ENCODE results near the gene SDCBP2.

SDCBP2 gene

DNA sequence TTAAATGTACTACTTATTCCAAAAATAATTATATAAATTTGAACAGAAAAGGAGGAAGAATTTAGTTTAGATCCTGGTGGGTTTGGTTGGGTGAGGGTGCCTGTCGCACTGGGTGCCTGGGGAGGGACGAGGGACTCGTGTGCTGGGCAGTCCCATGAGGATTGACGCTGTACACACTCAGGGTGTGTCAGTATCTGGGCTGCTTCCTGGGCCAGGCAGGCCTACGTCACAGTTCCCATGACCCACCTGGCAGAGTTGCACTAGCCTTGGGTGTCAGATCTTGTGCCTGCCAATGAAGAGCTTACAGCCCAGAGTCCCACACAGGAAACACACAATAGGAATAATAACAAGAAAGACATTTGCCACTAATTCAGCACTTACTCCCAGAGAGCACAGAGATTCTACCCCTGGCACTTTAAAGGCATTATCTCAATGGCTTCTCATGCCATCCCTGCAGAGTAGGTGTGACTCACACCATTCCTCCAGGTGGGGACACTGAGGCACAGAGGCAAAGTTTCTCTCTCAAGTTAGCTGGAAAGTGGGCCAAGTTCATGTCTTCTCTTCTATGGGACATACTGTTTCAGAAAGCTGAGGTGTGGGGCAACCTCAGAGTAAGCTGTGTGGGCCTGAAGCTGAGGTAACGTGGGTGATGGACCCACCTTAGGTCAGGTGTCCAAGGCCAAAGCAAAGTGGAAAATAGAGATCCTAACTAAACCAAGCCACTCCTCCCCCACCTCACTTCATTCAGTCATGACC, 1.3 kb upstream of the SDCBP2 start:
- TF ChIP-seq GATA1 (IDR thresholded peaks at IDR 0.05; ENCODE audit: low read depth, low read length) = no peak
- no peak for TF ChIP-seq POLR2A (IDR thresholded peaks at IDR 0.05; ENCODE audit: low read length)
- DNase-seq = peak in 1 of 2 experiments; percentile 12

DNA sequence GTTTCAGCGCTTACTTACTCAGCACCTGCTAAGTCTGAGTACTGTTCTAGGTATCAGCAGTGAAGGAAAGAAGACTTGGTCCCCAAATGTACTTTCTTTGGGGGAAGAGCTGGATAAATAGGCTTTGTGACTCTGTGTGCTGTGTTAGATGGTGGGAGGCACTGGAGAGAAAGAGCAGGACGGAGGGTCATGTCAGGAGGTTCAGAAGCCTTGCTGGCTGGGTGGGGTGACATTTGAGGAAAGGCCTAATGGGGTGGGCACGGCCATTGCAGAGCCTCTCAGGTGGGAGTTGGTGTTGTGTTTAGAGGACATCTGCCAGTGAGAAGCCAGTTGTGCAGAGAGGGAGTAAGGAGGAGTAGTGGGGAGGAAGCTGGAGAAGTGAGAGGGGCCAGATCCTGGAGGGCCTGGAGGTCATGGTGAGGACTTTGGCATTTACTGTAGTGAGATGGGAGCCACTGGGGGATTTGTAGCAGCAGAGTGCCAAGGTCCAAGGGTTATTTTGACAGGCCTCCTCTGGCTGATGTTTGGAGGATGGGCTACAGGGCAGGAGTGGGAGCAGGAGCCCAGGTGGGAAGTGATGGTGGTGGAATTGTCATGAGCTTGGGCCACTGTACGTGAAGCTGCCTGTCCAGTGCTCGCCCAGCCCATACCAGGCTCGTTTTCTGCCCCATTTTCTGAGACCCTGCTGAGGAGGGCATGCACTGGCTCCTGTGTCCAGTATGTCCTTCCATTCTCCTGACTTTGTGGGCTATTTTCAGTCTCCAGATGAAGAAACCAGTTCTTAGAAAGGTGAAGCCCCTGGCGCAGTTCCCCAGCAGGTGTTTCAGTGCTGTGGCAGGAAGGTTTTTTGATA, 886 bp downstream of the SDCBP2 start:
- TF ChIP-seq POLR2A (IDR thresholded peaks at IDR 0.05; ENCODE audit: low read length) (no peak), GATA1 (IDR thresholded peaks at IDR 0.05; ENCODE audit: low read depth, low read length) (no peak)
- DNase-seq = no peak

DNA sequence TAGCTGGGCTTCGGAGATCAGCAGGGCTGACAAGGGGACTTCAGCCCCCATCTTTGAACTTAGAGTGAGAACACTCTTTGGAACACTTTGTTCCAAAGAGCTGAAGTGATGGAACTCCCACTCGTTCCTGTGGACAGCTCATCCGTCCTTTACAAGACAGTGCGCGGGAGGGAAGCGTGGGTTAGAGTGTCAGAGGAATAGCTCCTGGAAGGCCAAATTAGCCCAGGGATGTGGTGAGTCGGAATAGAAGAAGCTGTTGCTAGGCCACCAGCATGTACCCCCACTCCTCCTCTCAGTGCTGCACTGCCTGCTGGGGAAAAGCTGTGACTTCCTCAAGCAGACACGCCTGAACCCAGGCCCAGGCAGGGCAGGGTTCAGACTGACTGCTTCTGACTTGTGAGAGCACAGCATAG, 1.7 kb downstream of the SDCBP2 start:
- DNase-seq = no peak
- no peak for TF ChIP-seq GATA1 (IDR thresholded peaks at IDR 0.05; ENCODE audit: low read depth, low read length)
- TF ChIP-seq POLR2A (IDR thresholded peaks at IDR 0.05; ENCODE audit: low read length) = no peak

DNA sequence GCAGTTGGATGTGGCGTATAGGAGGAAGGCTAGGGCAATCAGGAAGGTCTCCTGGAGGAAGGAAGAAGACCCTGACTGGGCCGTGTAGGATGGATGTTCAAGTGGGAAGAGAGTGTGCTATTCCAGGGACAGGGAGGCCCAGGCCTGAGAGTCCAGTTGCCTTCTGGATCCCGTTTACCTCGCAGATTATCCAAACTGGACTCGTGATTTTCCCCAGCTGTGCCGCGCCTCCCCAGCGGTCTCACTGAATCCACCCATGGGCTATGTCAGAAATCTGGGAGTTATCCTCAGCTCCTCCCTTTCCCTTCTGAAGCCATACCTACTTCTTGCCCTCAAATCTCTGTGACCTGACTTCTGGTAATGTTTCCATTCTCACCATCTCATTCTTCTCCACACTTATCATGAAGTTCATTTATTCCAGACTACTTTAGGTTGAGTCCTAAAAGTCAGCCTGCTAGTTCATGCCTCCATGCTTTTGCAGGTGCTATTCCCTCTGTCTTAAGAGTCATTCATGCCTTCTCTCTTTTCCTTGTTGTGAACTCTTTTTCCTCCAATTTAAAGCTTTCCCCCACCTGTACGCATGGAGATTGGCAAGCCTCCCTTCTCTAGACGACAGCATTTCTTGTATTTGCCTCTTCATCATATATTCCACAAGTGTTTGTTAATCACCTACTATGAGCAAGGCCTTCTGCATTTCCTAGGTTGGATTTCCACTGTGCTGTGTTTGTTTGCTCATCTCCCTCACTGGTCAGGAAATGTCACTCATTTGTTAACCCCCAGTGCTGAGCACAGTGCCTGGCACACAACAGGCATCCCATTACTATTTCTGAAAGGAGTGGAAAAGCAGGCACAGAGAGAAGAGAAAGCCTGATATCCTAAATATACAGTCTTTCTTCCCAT, 2.7 kb downstream of the SDCBP2 start:
- no peak for DNase-seq
- TF ChIP-seq POLR2A (IDR thresholded peaks at IDR 0.05; ENCODE audit: low read length) (no peak), GATA1 (IDR thresholded peaks at IDR 0.05; ENCODE audit: low read depth, low read length) (no peak)

DNA sequence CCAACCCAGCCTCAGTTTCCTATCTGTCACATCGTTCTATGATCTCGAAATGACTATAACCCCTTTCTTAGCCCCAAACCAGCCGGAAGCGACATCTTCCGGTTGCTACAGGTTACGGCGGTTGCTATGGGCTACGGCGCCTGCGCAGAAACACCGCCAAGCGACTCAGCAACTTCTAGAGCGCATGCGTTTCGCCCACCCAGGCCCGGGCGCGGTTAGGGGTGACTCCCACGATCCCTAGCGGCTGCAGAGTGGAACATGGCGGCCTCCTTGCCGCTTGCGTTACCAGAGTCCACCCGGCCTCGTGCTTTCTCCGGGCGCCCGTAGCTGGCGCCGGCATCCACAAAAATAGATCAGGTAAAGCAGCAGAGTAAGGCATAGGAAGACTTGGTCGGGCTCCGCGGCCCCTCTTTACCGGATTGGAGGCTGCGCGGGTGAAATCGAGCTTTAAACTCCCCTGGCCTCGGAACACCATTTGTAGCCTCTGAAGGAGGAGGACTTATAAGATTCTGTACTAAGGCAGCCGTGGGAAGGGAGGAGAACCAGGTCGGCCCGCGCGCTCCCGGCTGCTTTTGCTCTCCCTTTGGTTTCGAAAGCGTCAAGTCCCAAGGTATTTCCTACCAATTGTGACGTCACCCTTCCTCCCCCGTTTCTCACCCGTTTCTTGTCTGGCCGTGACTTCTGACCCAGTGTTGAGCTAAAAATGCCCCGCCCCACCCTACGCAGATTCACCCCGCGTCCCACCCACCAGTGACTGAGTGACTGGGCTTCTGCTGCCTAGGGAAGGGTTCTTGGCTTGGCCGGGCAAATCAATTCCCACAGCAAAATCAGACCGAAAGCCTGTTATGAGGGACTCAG, 3.5 kb downstream of the SDCBP2 start:
- DNase-seq = peak; percentile 98 to 99
- TF ChIP-seq POLR2A (IDR thresholded peaks at IDR 0.05; ENCODE audit: low read length) (peak; percentile 97), GATA1 (IDR thresholded peaks at IDR 0.05; ENCODE audit: low read depth, low read length) (no peak)

DNA sequence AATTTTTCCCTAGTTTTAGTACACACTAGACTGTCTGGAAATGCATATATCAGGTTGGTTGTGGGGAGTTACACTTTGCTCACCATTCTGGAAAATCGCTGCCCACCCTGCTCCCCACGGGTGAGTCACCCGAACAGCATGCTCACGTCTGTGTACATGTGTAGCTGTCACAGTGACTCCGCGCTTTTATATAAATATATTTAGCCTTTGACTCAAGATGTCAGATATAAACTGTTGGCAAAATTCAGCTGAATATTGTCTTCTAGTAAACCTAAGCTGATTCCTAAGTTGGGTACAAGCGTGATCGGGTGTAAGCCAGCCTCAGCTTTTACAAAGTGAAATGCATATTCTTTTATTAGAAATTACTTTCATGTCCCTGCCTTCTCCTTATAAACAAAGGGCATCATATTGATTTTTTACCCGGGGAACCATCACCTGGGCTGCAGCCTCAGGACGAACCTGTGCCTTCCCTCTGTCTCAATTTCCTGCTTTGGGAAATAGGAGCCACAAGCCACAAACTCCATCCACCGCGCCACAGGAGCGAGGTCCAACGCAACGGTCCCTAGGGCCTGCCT, 4.3 kb downstream of the SDCBP2 start:
- DNase-seq = peak; percentile 33 to 75
- TF ChIP-seq GATA1 (IDR thresholded peaks at IDR 0.05; ENCODE audit: low read depth, low read length) (no peak), POLR2A (IDR thresholded peaks at IDR 0.05; ENCODE audit: low read length) (no peak)

DNA sequence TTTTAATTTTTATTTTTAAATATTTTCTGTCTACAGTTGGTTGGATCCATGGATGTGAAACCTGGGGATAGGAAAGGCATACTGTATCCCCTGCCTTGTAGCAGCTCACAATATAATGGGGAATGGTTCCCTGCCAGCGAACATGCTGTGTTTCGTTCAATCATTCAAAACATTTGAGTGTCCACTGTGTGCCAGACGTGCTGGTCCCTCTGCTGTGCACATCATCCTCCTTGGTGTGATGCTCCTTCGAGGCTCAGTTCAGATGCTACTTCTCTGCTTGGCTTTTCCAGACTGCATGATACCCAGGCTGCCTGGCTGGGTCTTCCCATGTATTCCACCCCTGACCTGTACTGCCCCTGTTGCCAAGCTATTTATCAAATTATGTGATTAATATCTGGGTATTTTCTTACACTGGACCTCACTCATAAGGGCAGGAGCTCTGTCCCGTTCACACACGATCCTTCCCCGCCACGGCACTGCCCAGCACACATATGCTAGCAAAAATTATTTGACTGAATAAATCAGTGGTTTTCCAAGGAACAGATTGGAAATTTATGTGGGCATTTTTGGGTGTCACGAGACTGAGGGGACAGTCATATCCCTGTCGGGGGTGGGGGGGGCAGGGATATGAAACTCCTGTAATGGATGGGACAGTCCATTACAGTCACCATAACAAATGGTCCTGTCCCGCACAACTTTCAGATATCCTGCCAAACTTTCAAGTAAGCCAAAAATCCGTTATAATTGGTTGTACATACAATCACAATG, 4.9 kb downstream of the SDCBP2 start:
- peak in 1 of 2 experiments; percentile 25 for DNase-seq
- no peak for TF ChIP-seq GATA1 (IDR thresholded peaks at IDR 0.05; ENCODE audit: low read depth, low read length)
- no peak for TF ChIP-seq POLR2A (IDR thresholded peaks at IDR 0.05; ENCODE audit: low read length)

DNA sequence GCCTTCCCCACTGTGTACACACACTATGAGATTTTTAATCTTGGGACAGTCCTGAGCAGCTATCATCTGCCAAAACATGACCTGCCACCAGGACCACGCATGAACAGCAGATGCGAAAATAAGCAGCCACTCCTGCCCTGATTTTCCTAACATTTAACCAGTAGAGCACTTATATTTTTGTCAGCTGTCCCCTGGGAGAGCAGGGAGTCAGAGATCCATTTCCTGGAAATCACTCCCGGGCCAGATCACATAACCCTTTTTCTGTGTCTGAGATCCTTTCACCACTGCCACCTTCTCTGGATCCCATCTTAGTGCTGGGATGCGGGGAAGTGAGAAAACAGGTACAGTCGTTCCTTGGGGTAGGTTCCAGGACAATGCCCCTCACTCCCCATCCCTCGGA, 5.7 kb downstream of the SDCBP2 start:
- DNase-seq = no peak
- TF ChIP-seq GATA1 (IDR thresholded peaks at IDR 0.05; ENCODE audit: low read depth, low read length) (no peak), POLR2A (IDR thresholded peaks at IDR 0.05; ENCODE audit: low read length) (no peak)

DNA sequence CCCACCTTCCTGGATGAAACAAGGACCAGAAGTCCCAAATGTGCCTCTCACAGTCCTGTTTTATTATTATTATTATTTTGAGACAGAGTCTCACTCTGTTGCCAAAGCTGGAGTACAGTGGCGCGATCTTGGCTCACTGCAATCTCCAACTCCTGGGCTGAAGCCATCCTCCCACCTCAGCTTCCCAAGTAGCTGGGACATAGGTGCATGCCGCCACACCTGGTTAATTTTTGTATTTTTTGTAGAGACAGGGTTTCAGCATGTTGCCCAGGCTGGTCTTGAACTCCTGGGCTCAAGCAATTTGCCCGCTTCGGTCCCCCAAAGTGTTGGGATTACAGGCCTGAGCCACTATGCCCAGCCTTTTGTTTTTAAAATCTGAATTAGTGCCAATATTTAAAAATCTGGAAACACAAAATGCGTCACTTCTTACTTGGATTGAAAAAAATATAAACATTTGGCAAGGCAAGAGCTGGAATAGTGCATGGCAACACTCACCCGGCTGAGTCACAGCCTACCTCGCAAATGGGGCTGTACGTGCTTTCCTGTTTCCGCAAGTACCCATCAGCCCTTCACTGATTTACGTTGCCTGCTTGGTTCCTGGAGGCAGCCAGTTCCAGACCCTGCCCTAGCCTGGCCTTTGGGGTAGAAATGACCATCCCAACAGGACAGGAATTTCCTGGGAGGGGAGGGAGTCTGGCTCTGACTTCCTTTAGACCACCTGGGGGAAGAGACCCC, 6.3 kb downstream of the SDCBP2 start:
- DNase-seq = peak in 1 of 2 experiments; percentile 14
- TF ChIP-seq POLR2A (IDR thresholded peaks at IDR 0.05; ENCODE audit: low read length) (no peak), GATA1 (IDR thresholded peaks at IDR 0.05; ENCODE audit: low read depth, low read length) (no peak)

DNA sequence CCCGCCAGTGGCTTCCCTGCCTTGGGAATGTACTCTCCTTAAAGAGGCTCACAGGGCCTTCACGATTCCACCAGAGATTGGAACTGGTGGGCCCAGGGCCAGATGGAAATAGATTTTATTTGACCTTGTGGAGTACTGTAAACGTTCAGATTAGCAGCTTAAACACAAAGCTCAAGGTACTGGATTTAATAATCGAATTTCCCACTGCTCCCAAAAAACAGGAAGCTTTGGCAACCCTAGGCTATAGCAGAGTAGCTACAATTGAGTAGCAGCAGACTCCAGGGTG, 7.3 kb downstream of the SDCBP2 start:
- DNase-seq = no peak
- TF ChIP-seq GATA1 (IDR thresholded peaks at IDR 0.05; ENCODE audit: low read depth, low read length) (no peak), POLR2A (IDR thresholded peaks at IDR 0.05; ENCODE audit: low read length) (no peak)

DNA sequence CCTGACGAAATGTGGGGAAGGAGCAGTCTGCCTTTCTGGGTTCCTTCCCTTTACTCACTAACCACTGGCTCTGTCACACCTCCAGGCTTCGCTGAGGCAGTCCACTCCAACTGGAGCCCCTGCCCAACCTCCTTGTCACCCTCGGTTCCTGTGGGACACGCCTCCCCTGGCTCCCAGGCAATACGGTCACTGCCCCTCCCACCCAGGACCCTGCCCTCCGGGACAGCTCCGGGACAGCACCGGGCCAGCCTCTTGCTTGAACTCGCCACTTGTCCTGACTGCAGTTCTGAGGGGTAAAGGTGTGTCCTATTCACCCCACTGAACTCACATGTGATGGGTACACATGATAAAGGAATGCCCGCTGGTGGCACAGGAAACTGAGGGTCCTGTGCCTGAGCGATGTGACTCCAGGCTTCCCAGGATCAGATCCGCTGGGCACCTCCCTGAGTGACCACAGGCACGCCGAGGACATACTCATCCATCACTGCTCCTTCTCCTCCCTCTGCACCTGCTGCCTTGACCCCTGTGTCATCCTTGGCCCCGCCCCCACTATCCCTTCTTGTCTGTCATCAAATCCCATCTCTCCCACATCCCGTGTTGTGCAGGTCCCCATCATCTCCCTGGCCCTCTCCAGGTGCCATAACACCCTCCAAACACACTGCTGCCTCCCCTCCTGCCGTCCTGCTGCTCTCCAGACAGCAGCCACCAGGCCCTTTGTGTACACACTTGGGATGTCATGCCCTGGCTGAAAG, 7.9 kb downstream of the SDCBP2 start:
- DNase-seq = no peak

More for the DNA sequence above, 7.9 kb downstream of the SDCBP2 start:
- TF ChIP-seq POLR2A (IDR thresholded peaks at IDR 0.05; ENCODE audit: low read length) (no peak), GATA1 (IDR thresholded peaks at IDR 0.05; ENCODE audit: low read depth, low read length) (no peak)
